Gastroesophageal sphincter (tissue), 3 donors: ENCODE data around the gene TAS1R1.

Source experiments
- CTCF ChIP-seq, 4 experiments: fragments of 200-600 bp in 2 of 4; fragments of 450-650 bp in 2 of 4; sonication (generic) in 1 of 4; IDR thresholded peaks; one replicate each; pipeline ENCODE4 v1.5.1; 2017 to 2019; ENCODE audit warnings: antibody characterized with exemption in 4 of 4, mild to moderate bottlenecking in 2 of 4, moderate library complexity in 2 of 4
- POLR2A ChIP-seq, 2 donors: fragments of 450-650 bp; IDR thresholded peaks; one replicate each; pipeline ENCODE4 v1.6.1; 2017; ENCODE audit warnings: antibody characterized with exemption in 2 of 2, mild to moderate bottlenecking in 2 of 2, moderate library complexity in 1 of 2
- POLR2AphosphoS5 ChIP-seq: sonication (generic); formaldehyde crosslinking; IDR thresholded peaks from one replicate; pipeline ENCODE4 v1.6.1; 2017; ENCODE audit warnings: antibody characterized with exemption

- TF ChIP-seq POLR2A (IDR thresholded peaks at IDR 0.05) (no peak), CTCF (IDR thresholded peaks at IDR 0.05) (no peak), POLR2AphosphoS5 (no peak)
Measured at GRCh38 chr1:6591644-6592043, 36.5 kb downstream of the TAS1R1 start.
